ENCODE data around the gene ACOX1. TPM values are rescaled to one million over a fixed set of nuclear protein-coding genes. Genes with fewer than 3 reads are reported as not detected.

Gene ACOX1
- total and polyA plus RNA-seq, 2 donors (not counting 1 experiment from before 2014, with no cell fraction given), result 6.6 to 31.2 TPM

- H3K4me1 Mint-ChIP-seq, result peaks cover 8% of the 10 kb centered on the region
- H3K27me3 ChIP-seq (replicated peaks in 1 of 4; ENCODE audit: control extremely low read depth in 1 of 4, control insufficient read depth in 3 of 4, insufficient read depth in 4 of 4, low read length in 3 of 4), result peaks cover 0 to 2% (median 0%) of the 10 kb centered on the region in 4 experiments
- no peak overlapping the region for H3K4me2 ChIP-seq (replicated peaks; ENCODE audit: low read depth, low read length, poor library complexity, severe bottlenecking)
- ATAC-seq (ENCODE audit: low read depth) (no peak), DNase-seq (no peak)
- no peak overlapping the region for H3K4me3 ChIP-seq (ENCODE audit: control extremely low read depth in 1 of 5, extremely low read depth in 1 of 5, insufficient read depth in 1 of 5, low read depth in 2 of 5, low read length in 4 of 5)
- H3K79me2 ChIP-seq (ENCODE audit: control insufficient read depth, insufficient read depth, low read length), result no peaks in the 10 kb centered on the region
- 92% methylated on average over 12 of the region's 12 CpGs for WGBS (ENCODE audit: insufficient coverage)
- no peaks in the 10 kb centered on the region for H3K27me3 Mint-ChIP-seq
- TF ChIP-seq CTCF (IDR thresholded peaks at IDR 0.05) (no peak), EZH2 (IDR thresholded peaks at IDR 0.05; ENCODE audit: borderline replicate concordance, insufficient read depth, low read depth, low read length, poor library complexity, severe bottlenecking) (no peak)
- H3K27ac ChIP-seq (ENCODE audit: low read length in 2 of 2), result no peak overlapping the region
- H3K4me1 ChIP-seq (ENCODE audit: control insufficient read depth in 2 of 2, insufficient read depth in 2 of 2, low read length in 2 of 2), result peaks cover 8 to 9% of the 10 kb centered on the region in 2 donors
- POLR2A ChIA-PET, result no interaction called here
- no peak overlapping the region for H3K27ac Mint-ChIP-seq
- no peaks in the 10 kb centered on the region for H3K9me3 ChIP-seq (ENCODE audit: control extremely low read depth in 1 of 3, control insufficient read depth in 2 of 3, insufficient read depth in 1 of 3, low read length in 2 of 3)
- CTCF ChIA-PET, result interaction anchor here (0.9 kb wide), 1 partner anchor 11 kb away, joined by 3 read pairs; no protein-coding TSS in a partner anchor
- no peaks in the 10 kb centered on the region for H3K36me3 ChIP-seq (replicated peaks in 1 of 2; ENCODE audit: control extremely low read depth in 1 of 2, control insufficient read depth in 1 of 2, extremely low read depth in 1 of 2, insufficient read depth in 2 of 2, low read length in 1 of 2)
- H4K20me1 ChIP-seq (ENCODE audit: control insufficient read depth, insufficient read depth, low read length, poor library complexity, severe bottlenecking), result no peaks in the 10 kb centered on the region
- intact Hi-C loops (cut with micrococcal nuclease), result no loop called here
- no peak overlapping the region for H3K4me3 Mint-ChIP-seq
- no peak overlapping the region for H3K9ac ChIP-seq (ENCODE audit: low read length)
- no peaks in the 10 kb centered on the region for H3K9me3 Mint-ChIP-seq (ENCODE audit: insufficient read depth)
- H2AFZ ChIP-seq (ENCODE audit: insufficient read depth, low read depth, low read length, poor library complexity, severe bottlenecking), result no peak overlapping the region
Measured at GRCh38 chr17:76025294-76025693, 46.3 kb upstream of the ACOX1 start.

DNA sequence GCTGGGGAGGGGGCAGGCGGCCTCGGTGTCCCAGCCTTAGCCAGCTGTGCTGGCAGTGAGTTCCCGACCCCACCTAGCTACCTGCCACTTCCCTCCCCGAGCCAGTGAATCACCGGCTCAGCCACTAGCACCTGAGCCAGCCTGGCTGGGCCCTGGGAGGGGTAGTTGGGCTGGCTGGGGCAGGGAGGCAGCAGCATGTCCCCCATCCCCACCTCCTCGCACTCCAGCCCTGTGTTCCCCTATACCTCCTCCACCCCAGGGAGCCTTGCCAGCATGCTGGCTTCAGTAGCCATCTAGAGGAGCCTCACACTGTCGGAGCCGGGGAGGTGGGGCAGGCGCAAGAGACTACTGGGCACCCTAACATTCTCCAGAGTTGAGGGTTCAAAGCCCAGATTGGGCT, 45.4 kb upstream of the ACOX1 start:
- intact Hi-C loops (cut with micrococcal nuclease), result no loop called here
- Histone ChIP-seq H3K79me2 (ENCODE audit: control insufficient read depth, insufficient read depth, low read length) (no peaks in the 10 kb centered on the region), H3K4me3 (ENCODE audit: control extremely low read depth in 1 of 5, extremely low read depth in 1 of 5, insufficient read depth in 1 of 5, low read depth in 2 of 5, low read length in 4 of 5) (no peak overlapping the region), H3K9me3 (ENCODE audit: control extremely low read depth in 1 of 3, control insufficient read depth in 2 of 3, insufficient read depth in 1 of 3, low read length in 2 of 3) (no peaks in the 10 kb centered on the region), H3K4me1 (ENCODE audit: control insufficient read depth in 2 of 2, insufficient read depth in 2 of 2, low read length in 2 of 2) (peaks cover 2% of the 10 kb centered on the region in 2 donors), H4K20me1 (ENCODE audit: control insufficient read depth, insufficient read depth, low read length, poor library complexity, severe bottlenecking) (no peaks in the 10 kb centered on the region), H2AFZ (ENCODE audit: insufficient read depth, low read depth, low read length, poor library complexity, severe bottlenecking) (no peak overlapping the region), H3K36me3 (replicated peaks in 1 of 2; ENCODE audit: control extremely low read depth in 1 of 2, control insufficient read depth in 1 of 2, extremely low read depth in 1 of 2, insufficient read depth in 2 of 2, low read length in 1 of 2) (no peaks in the 10 kb centered on the region), H3K9ac (ENCODE audit: low read length) (no peak overlapping the region), H3K27ac (ENCODE audit: low read length in 2 of 2) (no peak overlapping the region), H3K4me2 (replicated peaks; ENCODE audit: low read depth, low read length, poor library complexity, severe bottlenecking) (no peak overlapping the region), H3K27me3 (replicated peaks in 1 of 4; ENCODE audit: control extremely low read depth in 1 of 4, control insufficient read depth in 3 of 4, insufficient read depth in 4 of 4, low read length in 3 of 4) (no peaks in the 10 kb centered on the region)
- H3K9me3 Mint-ChIP-seq (ENCODE audit: insufficient read depth), result no peaks in the 10 kb centered on the region
- H3K27ac Mint-ChIP-seq, result no peak overlapping the region
- DNase-seq, result no peak
- TF ChIP-seq CTCF (IDR thresholded peaks at IDR 0.05) (no peak), EZH2 (IDR thresholded peaks at IDR 0.05; ENCODE audit: borderline replicate concordance, insufficient read depth, low read depth, low read length, poor library complexity, severe bottlenecking) (no peak)
- no peak overlapping the region for H3K4me3 Mint-ChIP-seq
- no peaks in the 10 kb centered on the region for H3K27me3 Mint-ChIP-seq
- no peak for ATAC-seq (ENCODE audit: low read depth)
- ChIA-PET POLR2A (no interaction called here), CTCF (interaction anchor here (0.8 to 1.0 kb wide), 2 partner anchors 10 to 600 kb away, joined by 3 read pairs; no protein-coding TSS in a partner anchor)
- 100% methylated on average over 4 of the region's 9 CpGs for WGBS (ENCODE audit: insufficient coverage)
- H3K4me1 Mint-ChIP-seq, result peaks cover 2% of the 10 kb centered on the region
